GM21717 (cell line): ENCODE measurements around the gene GNG13.
"Not testable (repeated sequence)": the region's sequence is repeated elsewhere in the genome, so short reads cannot be mapped to it uniquely, and the experiment has no call there.

Source experiments
- ATAC-seq: cut with Tn5 transposase; IDR thresholded peaks from one replicate; pipeline ENCODE4 v1.9.1; 2021; ENCODE audit warnings: mild to moderate bottlenecking, moderate library complexity; ENCODE audit not compliant: unreplicated experiment

The GNG13 gene

GRCh38 chr16:764848-765487 is 35.6 kb downstream of the GNG13 start:
- ATAC-seq: no peak

- ATAC-seq: no peak
These were observed 36.3 kb downstream of the GNG13 start for GRCh38 chr16:764184-764750.

DNA sequence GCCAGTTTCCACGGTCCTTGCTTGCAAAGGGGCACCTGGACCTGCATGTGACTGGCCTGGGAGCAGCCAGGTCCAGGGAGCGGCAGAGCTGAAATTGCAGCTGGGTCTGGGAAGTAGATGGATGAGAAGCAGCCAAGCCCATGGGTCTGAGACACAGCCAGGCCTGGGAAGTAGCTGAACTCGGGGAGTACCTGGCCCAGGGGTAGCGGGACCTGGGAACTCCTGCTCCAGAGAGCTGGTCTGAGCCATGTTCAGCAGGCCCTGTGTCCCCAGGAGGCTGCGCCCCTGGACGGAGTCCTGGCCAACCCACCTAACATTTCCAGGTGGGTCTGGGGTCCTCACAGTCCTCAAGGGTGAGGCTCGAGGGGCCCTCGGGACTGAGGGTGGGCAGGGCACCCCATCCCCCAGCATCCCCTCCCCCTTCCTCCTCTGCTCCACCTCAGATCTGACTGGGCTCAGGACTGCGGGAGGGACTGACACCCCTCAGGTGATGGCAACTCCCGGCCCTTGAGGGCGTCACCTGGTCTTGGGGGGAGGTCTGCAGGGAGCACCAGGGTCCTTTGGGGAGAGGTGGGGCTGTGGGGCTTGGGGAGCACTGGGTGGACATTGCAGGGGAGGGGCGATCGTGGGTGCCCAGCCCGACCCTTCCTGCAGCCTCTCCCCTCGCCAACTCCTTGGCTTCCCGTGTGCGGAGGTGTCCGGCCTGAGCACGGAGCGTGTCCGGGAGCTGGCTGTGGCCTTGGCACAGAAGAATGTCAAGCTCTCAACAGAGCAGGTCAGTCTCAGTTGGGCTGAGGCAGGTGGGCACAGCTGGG is 37.0 kb downstream of the GNG13 start:
- no peak for ATAC-seq

- no peak for ATAC-seq
These were observed 37.8 kb downstream of the GNG13 start for GRCh38 chr16:762595-763268.

DNA sequence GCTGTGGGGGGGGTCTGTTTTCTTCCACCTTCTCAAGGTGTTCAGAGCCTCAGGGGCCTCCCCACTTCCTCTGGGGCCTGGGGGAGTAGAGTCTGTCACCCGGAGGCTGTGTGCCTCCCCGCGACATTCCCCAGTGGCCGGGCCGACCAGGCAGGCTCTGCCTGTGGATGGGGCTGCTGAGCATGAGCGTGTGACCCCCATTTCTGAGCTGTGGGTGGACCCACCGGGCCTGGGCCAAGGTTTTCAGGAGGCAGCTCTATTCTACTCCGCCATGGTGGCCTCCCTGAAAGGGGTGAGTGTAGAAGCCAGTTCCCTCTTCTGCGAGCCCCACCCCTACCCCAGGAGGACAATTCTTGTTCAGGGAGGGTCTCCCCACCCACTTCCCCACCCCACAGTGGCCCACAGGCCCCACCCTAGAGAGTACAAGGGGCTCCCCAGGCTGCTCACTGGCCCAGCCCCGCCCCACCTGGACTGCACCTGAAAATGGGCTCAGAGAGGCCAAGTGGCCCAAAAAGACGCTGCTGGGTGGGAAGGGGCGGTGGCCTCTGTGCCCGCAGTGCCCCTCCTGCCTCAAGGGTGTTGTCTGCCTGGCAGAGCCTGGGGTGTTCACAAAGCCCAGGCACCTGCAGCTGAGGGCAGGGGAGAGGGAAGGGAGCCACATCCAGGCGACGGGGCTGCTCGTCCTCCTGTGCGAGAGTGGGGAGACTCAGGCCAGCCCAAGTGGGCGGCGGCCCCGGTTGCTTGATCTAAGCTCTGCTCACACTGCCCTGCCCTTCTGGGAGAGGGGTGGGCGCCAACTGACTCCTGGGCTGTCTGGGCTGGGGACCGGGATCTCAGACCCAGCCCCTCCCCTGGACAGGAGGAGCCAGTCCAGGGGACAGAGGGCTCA is 38.7 kb downstream of the GNG13 start:
- no peak for ATAC-seq

- ATAC-seq: no peak
These were observed 39.8 kb downstream of the GNG13 start, which contains the start of gene MSLN for GRCh38 chr16:760545-761343. Gene MSLN, plus strand, starts transcription at chr16:760734. Its CDS starts 1,947 bp downstream, at chr16:762681.

DNA sequence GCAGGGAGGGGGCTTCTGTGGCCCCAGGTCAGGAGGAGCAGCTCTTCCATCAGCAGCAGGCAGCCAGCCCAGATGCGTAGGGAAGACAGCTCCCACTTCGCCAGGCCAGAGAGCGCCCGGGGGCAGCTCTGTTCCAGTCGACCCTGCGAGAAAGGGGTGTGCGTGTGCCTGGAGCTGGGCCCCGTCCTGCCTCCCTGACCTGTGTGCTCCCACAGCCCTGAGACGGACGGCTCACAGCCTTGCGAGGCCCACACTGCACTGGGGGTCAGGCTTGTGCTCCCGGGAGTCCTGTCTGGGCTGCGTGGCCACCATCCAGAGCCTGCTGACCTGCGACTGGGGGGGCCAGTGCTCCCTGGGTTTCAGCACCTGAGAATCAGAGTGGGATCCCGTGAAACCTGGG is 40.5 kb downstream of the GNG13 start:
- ATAC-seq: no peak

- ATAC-seq: no peak
These were observed 41.2 kb downstream of the GNG13 start for GRCh38 chr16:759110-759910.

DNA sequence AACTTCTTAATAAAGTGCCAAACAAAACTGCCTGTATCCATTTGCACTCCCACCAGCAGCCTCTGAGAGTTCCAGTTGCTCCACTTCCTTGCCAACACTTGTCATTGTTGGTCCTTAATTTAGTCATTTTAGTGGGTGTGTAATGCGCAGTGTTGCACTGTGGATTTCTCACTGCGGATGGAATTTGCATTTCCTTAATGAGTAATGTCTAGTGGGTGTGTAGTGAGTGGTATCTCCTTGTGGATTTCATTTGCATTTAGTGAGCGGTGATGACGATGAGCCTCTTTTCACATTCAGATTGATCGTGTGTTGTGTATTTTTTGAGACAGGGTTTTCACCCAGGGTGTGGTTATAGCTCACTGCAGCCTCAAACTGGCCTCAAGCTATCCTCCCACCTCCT is 44.1 kb downstream of the GNG13 start:
- ATAC-seq: no peak

GRCh38 chr16:754656-755055 is 45.9 kb downstream of the GNG13 start:
- no peak for ATAC-seq

GRCh38 chr16:754121-754607 is 46.4 kb downstream of the GNG13 start:
- not testable (repeated sequence) for ATAC-seq

DNA sequence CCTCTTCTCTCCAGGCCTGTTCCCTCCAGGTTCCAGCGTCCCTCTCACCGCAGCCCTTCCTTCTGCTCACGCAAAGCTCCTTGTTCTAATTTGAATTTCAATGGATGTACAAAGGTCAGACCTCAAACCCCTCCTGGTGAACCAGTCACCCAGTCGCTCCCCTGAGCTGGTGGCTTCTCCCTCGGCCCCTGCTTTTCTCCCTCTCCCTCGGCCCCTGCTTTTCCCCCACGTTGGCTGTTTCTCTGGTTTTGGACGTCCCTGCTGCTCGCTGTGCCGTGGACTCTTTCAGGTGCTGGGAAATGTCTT is 48.6 kb downstream of the GNG13 start:
- no peak for ATAC-seq

DNA sequence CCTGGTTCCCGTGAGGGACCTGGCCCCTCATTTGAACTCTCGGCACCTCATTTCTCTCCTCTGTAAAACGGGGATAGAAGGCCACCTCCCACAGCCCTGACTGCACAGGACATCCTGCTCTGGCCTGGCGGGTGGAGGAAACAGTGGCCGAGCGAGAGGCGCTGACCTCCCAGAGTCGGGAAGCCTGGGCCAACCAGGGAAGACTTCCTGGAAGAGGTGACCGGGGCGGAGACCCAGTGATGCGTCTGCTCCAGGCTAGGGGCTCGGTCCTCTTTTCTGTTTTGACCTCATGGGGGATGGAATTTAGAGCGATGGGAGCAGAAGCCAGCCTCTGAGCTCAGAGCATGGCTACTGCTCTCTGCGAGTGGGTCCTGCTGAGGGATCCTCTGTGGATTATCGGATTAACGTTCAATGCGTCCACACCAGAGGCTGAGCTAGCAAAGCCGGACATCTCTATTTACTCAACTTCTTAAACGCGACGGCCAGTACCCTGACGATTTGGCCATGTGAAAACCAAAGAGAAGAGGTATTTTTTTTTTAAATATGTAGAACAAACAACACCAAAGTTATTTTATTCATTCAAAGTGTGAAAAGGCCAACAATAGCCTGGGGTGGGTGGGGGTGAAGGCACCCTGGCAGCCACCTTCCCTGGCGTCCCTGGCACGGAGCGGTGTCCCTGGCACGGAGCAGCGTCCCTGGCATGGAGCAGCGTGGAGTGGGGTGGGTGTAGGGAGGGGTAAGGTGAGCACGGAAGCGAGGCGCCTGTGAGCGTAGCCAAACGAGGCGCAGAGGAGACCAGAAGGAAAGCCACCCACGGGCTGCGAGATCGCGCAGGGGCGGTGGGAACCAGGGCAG is 49.2 kb downstream of the GNG13 start:
- no peak for ATAC-seq

DNA sequence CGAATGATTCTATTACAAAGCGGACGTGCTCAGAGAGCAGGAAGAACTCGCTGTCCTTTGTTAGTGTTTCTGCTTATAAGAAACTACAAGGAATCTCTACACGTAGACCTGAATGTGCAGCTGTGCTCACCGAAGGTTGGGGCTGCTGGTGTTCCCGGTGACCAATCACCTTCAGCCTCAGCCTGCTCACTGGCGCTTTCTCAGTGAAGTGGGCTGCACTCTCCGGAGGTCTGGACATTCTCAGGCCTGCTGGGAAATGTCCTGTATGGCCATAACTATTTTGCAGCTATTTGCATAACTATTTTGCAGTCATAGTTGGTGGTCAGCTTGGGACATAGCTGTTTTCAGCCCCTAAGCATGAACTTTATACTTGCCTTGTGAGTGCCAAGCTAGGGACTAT is 50.0 kb downstream of the GNG13 start:
- ATAC-seq: no peak

- no peak for ATAC-seq
These were observed 51.5 kb downstream of the GNG13 start for GRCh38 chr16:749010-749409.
